Measurements from ENCODE around the gene NELL1.

GRCh38 chr11:21385669-21386440 is 716.5 kb downstream of the NELL1 start:
- TF ChIP-seq EZH2phosphoT487 (IDR thresholded peaks at IDR 0.05; ENCODE audit: low read depth, severe bottlenecking, unreplicated experiment) (no peak), EZH2 (IDR thresholded peaks at IDR 0.05; ENCODE audit: borderline replicate concordance) (no peak), CTCF (IDR thresholded peaks at IDR 0.05; ENCODE audit: poor library complexity) (no peak)

All from hepatocyte (in vitro differentiated cells).